Stimulated activated CD8-positive, alpha-beta memory T cell treated with anti-CD3 and anti-CD28 coated beads, Interleukin-15, amount 100 ng/mL, for 48 hours (primary cell): Measurements from ENCODE around the gene PTPRA.

Experiments used
- DNase-seq, 2 donors: peaks; one replicate each; pipeline ENCODE4 v3.0.0-alpha.2; 2020; ENCODE audit warnings: low read depth in 2 of 2

PTPRA gene

GRCh38 chr20:2849529-2849928 is 23.8 kb upstream of the PTPRA start:
- DNase-seq = no peak

DNA sequence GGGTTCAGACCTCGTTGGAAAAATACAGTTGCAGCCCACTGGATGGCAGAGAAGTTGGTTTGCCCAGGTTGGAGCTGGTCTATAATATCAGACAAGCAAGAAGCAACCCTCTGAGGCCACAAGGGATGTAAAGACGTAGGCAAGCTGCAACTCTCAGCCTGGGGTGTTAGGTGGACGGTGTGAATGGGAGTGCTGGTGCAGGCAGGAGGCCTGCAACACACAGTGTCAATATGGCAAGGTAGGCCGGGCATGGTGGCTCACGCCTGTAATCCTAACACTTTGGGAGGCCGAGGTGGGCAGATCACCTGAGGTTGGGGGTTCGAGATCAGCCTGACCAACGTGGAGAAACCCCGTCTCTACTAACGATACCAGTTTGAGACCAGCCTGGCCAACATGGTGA is 22.2 kb upstream of the PTPRA start:
- DNase-seq = no peak

GRCh38 chr20:2858591-2858990 is 14.7 kb upstream of the PTPRA start:
- DNase-seq = no peak

- no peak for DNase-seq
Observed at GRCh38 chr20:2859330-2860121, 13.8 kb upstream of the PTPRA start.

DNA sequence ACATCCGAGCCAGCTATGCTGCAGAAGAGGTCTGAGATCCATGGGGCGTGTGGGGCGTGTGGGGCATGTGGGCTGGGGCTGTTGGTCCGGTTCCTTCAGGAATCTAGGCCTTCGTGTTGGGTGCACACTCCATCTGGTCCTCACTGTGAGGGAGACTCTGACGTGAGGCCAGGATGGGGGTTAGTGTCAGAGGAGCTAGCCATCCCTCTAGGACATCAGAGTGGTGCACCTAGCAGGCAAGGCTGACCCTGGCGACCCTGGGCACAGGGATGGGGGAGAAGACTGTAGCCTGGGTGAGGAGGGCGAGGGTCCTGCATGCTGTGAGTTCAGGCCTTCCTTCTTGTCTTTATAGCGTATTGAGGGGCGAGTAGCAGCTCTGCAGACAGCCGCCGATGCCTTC is 8.7 kb upstream of the PTPRA start:
- DNase-seq = no peak

GRCh38 chr20:2865101-2865500 is 8.2 kb upstream of the PTPRA start:
- DNase-seq = no peak

- peak in 1 of 2 donors; percentile 65 for DNase-seq
Observed at GRCh38 chr20:2865630-2866029, 7.7 kb upstream of the PTPRA start.

DNA sequence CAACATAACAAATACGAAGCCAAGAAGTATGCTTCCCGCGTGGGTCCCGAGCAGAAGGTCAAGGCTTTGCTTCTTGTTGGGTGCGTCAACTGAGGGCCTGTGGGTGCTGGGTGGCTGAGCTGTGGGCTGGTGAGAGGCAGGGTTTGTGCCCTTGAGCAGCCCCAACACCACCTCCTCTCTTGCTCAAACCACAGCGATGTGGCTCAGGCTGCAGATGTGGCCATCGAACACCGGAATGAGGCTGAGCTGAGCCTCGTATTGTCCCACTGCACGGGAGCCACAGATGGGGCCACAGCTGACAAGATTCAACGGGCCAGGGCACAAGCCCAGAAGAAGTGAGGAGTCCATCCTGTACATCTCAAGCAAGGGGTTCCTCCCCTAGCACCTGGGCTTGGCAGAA is 7.0 kb upstream of the PTPRA start:
- peak in 1 of 2 donors; percentile 26 for DNase-seq

- no peak for DNase-seq
Observed at GRCh38 chr20:2867081-2867864, 6.0 kb upstream of the PTPRA start.

GRCh38 chr20:2869381-2869780 is 3.9 kb upstream of the PTPRA start:
- no peak for DNase-seq

DNA sequence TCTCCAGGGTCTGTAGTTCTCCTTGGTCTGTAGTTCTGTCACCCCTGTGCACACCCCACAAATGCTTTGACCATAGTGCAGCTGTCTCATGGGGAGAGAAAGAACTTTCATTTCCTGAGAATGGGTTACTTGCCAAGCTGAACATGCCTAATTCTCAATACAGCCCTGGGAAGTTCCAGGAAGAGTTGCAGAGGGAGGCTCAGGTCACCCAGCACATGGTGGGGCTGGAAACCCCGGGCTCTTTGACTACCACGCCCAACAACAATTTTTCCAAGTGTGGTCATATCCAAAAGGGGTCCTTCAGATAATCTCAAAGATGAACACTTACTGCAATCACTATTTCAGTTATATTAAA is 2.2 kb upstream of the PTPRA start:
- no peak for DNase-seq

- DNase-seq = peak in 1 of 2 donors; percentile 44
Observed at GRCh38 chr20:2871661-2872458, 1.4 kb upstream of the PTPRA start.

- peak; percentile 58 to 73 for DNase-seq
Observed at GRCh38 chr20:2872459-2873009, 747 bp upstream of the PTPRA start.

GRCh38 chr20:2873747-2874041 is 413 bp downstream of the PTPRA start:
- peak; percentile 60 to 64 for DNase-seq

- no peak for DNase-seq
Observed at GRCh38 chr20:2874456-2874855, 1.2 kb downstream of the PTPRA start.

GRCh38 chr20:2875690-2876203 is 2.5 kb downstream of the PTPRA start:
- DNase-seq = no peak

DNA sequence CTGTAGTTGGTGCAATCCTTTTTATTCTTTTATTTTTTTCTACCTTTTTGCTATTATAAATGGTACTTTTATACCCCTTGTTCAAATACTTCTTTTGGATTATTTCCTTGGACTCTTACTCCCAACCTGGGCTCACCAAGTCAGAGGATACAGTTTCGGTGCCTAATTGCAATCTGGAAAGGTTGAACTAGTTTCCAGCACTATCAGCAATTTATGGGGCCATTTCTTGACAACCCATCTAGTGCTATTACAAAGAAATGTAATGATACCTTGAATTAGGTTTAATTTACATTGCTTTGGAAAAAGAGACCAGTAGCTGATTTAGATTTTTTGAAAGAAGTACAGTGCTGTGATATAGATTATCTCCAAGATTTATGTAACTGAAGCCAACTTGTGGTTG is 5.2 kb downstream of the PTPRA start:
- no peak for DNase-seq

DNA sequence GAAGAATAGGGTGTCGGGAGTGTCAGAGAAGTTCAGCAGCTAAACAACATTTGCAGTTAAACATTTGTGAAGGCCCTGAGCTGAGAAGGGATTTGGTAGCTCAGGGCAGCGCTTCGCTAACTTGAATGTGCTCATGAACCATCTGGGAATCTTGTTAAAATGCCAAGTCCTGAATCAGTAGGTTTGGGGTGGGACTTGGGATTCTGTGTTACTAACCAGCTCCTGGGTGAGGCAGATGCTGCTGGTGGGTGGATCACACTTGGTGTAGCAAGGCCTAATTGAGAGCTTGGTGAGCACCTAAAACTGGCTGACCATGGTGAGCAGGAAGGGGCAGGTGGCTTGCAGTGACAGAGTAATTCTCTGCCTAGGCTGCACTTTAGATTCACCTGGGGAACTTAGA is 5.9 kb downstream of the PTPRA start:
- no peak for DNase-seq

- DNase-seq = no peak
Observed at GRCh38 chr20:2880650-2881049, 7.4 kb downstream of the PTPRA start.

- no peak for DNase-seq
Observed at GRCh38 chr20:2883726-2884637, 10.7 kb downstream of the PTPRA start.

GRCh38 chr20:2887715-2888114 is 14.4 kb downstream of the PTPRA start:
- DNase-seq = no peak
